Stomach (tissue), 9 donors: ENCODE results near the gene GRK1. TPM values are rescaled to one million over a fixed set of nuclear protein-coding genes. Genes with fewer than 3 reads are reported as not detected.

Experiments used
- DNase-seq, 2 donors: peaks; one replicate each; pipeline versions ENCODE4 v3.0.0 to v3.0.0-alpha.2; 2013 to 2019
- H3K27ac ChIP-seq, 5 donors: fragments of 200-600 bp in 4 of 5; sonication (generic) in 4 of 5; one replicate each; pipeline ENCODE4 v1.5.1; 2013 to 2019; ENCODE audit warnings: mild to moderate bottlenecking in 1 of 5, moderate library complexity in 1 of 5
- H3K27me3 ChIP-seq, 3 donors: fragments of 200-600 bp; sonication (generic); one replicate each; pipeline ENCODE4 v1.5.1; 2017 to 2019; ENCODE audit warnings: mixed run types in 1 of 3
- H3K36me3 ChIP-seq, 4 donors: fragments of 200-600 bp; sonication (generic); 1 replicate in 3 of 4; 2 replicates in 1 of 4; pipeline ENCODE4 v1.5.1; 2016 to 2019
- H3K4me1 ChIP-seq, 4 donors: fragments of 200-600 bp; sonication (generic); one replicate each; pipeline ENCODE4 v1.5.1; 2016 to 2019
- H3K4me3 ChIP-seq, 4 donors: fragments of 200-600 bp; sonication (generic) in 3 of 4; one replicate each; pipeline ENCODE4 v1.5.1; 2016 to 2019; ENCODE audit warnings: mild to moderate bottlenecking in 1 of 4
- H3K9me3 ChIP-seq, 4 donors: fragments of 200-600 bp; sonication (generic); one replicate each; pipeline ENCODE4 v1.5.1; 2016 to 2019
- EP300 ChIP-seq: sonication (generic); formaldehyde crosslinking; IDR thresholded peaks from one replicate; pipeline ENCODE4 v1.6.1; 2017; ENCODE audit warnings: antibody characterized with exemption
- POLR2A ChIP-seq, 4 donors: fragments of 450-650 bp; IDR thresholded peaks; one replicate each; pipeline ENCODE4 v1.6.1; 2016; ENCODE audit warnings: antibody characterized with exemption in 4 of 4, control low read depth in 2 of 4, mild to moderate bottlenecking in 1 of 4, moderate library complexity in 1 of 4
- POLR2AphosphoS5 ChIP-seq, 3 donors: sonication (generic); formaldehyde crosslinking; IDR thresholded peaks; one replicate each; pipeline ENCODE4 v1.6.1; 2016; ENCODE audit warnings: antibody characterized with exemption in 3 of 3
- WGBS, 5 donors: extraction: QIAGEN DNeasy Blood & Tissue Kit in 3 of 5; methylation state at CpG; one replicate each; pipeline versions ENCODE4 v1.1.5 to v1.1.7; 2013 to 2018; 5-methylcytosine and 5-hydroxymethylcytosine counted together
- intact Hi-C: fragments of 100-400 bp; cut with DNase I; formaldehyde crosslinking; loops from one replicate; pipeline ENCODE4 v1.15.1; 2023; ENCODE audit warnings: low total_unique reads
- polyA plus RNA-seq, 3 donors: library from polyadenylated mRNA; stranded (reverse); fragments of 200-250 nt; gene quantifications; one replicate each; pipeline ENCODE4 v1.2.3, GENCODE V29; 2013
- total RNA-seq, 5 donors: library from RNA; depleted of rRNA; stranded (reverse); fragments of >200 nt; gene quantifications; one replicate each; pipeline versions ENCODE4 v1.1.0 to v1.2.3, GENCODE V29; 2014 to 2016
- TF ChIP-seq, protein P1 (sequence below), 7 experiments: fragments of 450-650 bp in 4 of 7; fragments of 200-600 bp in 3 of 7; sonication (generic) in 3 of 7; IDR thresholded peaks; one replicate each; pipeline ENCODE4 v1.5.1; 2016 to 2019; ENCODE audit warnings: antibody characterized with exemption in 7 of 7, control low read depth in 2 of 7, mild to moderate bottlenecking in 1 of 7
- donor health status: healthy with polysubstance abuse.
- donor health status: Bipolar disorder and iron deficiency.
- donor health status: healthy.

Gene GRK1
- total and polyA plus RNA-seq, 8 donors, result not detected

DNA sequence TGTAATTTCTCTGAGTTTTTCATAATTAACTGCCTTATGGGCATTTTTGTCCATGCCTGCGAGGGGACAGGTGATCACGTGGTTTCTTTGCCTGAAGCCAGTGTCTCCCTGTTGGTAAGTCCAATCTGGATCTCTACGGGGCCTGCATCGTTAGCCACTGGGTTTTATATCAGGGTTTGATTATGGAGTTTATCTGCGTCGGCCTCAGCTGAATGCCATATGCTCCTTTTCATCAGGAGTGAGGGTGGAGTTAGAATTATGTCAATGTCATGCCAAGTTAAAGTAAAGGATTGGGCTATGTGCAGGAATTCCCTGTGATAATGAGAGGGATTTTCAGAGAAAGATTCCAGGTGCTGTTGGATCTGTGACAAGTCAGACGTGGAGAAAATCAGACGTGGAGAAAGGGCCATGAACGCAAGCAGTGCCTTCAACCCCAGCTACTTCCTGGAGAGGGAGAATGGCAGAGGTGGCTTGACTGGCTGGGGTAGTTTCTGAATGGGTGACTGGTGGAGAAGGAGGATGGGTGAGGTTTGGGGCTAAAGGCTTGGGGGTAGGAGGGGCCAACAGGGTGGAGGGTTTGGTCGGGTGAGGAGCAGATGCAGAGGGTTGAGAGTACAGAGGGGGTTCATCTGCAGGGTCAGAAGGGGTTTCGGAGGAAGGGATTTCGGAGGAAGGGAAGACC, 116.3 kb downstream of the GRK1 start:
- no peaks in the 10 kb centered on the region for H3K9me3 ChIP-seq
- H3K4me3 ChIP-seq, result no peak overlapping the region
- H3K27me3 ChIP-seq, result peaks cover 0 to 16% (median 0%) of the 10 kb centered on the region in 3 donors
- H3K4me1 ChIP-seq, result no peaks in the 10 kb centered on the region
- no peak for TF ChIP-seq POLR2A (IDR thresholded peaks at IDR 0.05)
- no peak for TF ChIP-seq POLR2AphosphoS5 (IDR thresholded peaks at IDR 0.05)
- TF ChIP-seq EP300, result no peak
- TF ChIP-seq, protein P1, sequence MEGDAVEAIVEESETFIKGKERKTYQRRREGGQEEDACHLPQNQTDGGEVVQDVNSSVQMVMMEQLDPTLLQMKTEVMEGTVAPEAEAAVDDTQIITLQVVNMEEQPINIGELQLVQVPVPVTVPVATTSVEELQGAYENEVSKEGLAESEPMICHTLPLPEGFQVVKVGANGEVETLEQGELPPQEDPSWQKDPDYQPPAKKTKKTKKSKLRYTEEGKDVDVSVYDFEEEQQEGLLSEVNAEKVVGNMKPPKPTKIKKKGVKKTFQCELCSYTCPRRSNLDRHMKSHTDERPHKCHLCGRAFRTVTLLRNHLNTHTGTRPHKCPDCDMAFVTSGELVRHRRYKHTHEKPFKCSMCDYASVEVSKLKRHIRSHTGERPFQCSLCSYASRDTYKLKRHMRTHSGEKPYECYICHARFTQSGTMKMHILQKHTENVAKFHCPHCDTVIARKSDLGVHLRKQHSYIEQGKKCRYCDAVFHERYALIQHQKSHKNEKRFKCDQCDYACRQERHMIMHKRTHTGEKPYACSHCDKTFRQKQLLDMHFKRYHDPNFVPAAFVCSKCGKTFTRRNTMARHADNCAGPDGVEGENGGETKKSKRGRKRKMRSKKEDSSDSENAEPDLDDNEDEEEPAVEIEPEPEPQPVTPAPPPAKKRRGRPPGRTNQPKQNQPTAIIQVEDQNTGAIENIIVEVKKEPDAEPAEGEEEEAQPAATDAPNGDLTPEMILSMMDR (IDR thresholded peaks at IDR 0.05), result no peak
- no peak for DNase-seq
- WGBS, 5 donors, result 46 to 57% (median 55%) methylated on average over 12 of the region's 12 CpGs
- no peaks in the 10 kb centered on the region for H3K36me3 ChIP-seq
- no peak overlapping the region for H3K27ac ChIP-seq
- intact Hi-C loops, result no loop called here

DNA sequence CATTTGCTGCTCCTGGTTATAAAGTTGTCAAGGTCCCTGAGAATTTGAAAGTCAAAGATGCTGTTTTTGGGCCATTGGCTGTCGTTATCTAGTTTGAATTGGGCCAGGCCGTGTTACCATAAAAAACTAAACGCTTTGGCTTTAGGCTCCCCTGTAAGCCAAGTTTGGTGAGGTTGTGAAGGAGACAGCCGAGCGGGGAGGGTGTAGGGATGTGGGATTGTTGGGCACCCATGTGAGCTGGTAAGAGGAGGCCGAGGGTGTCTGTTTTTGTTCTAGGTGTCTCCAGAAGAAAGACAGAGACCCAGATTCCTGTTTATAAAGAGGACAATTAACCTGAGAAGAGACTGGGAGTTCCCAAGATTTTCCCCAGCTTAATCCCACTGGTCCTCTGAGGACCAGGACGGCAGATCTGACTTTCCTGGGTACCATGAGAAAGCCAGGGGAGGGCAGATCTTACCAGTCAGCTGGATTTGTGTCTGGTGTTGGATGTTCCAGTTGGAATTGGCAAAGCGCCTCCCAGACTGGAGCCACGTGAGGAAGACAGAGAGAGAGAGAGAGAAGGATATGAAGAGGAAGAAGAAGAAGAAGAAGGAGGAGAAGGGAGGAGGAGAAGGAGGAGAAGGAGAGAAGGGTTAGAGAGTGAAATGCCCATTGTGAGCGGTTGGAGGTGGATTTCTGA, 117.1 kb downstream of the GRK1 start:
- H3K27ac ChIP-seq, result no peak overlapping the region
- no peak for DNase-seq

DNA sequence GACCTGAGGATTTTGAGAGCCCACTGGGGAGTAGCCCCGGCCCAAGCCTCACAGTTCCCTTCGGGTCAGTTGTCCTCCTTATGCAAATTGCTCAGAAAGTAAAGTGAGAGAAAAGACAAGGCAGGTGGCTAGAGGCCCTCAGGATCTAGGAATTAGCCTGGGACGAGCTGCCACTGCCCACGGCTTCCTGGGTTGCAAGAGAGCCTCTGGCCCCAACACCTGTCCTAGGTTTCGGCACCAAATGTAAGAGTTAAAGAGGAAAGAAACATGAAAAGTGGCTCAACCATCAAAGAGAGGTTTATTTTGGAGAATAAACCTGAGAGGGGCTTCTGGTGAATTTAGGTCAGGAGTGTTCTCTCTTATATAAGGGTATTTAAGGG, 117.6 kb downstream of the GRK1 start:
- Histone ChIP-seq H3K9me3 (no peaks in the 10 kb centered on the region), H3K4me3 (no peak overlapping the region), H3K27ac (no peak overlapping the region), H3K27me3 (peaks cover 0 to 11% (median 0%) of the 10 kb centered on the region in 3 donors), H3K4me1 (no peaks in the 10 kb centered on the region), H3K36me3 (no peaks in the 10 kb centered on the region)
- TF ChIP-seq POLR2A (IDR thresholded peaks at IDR 0.05), result no peak
- TF ChIP-seq POLR2AphosphoS5 (IDR thresholded peaks at IDR 0.05), result no peak
- TF ChIP-seq EP300, result no peak
- TF ChIP-seq, protein P1 (IDR thresholded peaks at IDR 0.05), result no peak
- DNase-seq, result no peak
- 63 to 85% (median 78%) methylated on average over 4 to 5 of the region's 5 CpGs for WGBS, 5 donors
- intact Hi-C loops, result no loop called here

More for the DNA sequence above, 117.1 kb downstream of the GRK1 start:
- intact Hi-C loops, result no loop called here
- WGBS, 5 donors, result 76 to 87% (median 80%) methylated on average over 10 of the region's 10 CpGs
- H3K4me1 ChIP-seq, result no peaks in the 10 kb centered on the region
- no peaks in the 10 kb centered on the region for H3K36me3 ChIP-seq
- peaks cover 0 to 14% (median 0%) of the 10 kb centered on the region in 3 donors for H3K27me3 ChIP-seq
- H3K4me3 ChIP-seq, result no peak overlapping the region
- TF ChIP-seq, protein P1 (IDR thresholded peaks at IDR 0.05), result no peak
- TF ChIP-seq POLR2AphosphoS5 (IDR thresholded peaks at IDR 0.05) (no peak), POLR2A (IDR thresholded peaks at IDR 0.05) (no peak), EP300 (no peak)
- no peaks in the 10 kb centered on the region for H3K9me3 ChIP-seq

DNA sequence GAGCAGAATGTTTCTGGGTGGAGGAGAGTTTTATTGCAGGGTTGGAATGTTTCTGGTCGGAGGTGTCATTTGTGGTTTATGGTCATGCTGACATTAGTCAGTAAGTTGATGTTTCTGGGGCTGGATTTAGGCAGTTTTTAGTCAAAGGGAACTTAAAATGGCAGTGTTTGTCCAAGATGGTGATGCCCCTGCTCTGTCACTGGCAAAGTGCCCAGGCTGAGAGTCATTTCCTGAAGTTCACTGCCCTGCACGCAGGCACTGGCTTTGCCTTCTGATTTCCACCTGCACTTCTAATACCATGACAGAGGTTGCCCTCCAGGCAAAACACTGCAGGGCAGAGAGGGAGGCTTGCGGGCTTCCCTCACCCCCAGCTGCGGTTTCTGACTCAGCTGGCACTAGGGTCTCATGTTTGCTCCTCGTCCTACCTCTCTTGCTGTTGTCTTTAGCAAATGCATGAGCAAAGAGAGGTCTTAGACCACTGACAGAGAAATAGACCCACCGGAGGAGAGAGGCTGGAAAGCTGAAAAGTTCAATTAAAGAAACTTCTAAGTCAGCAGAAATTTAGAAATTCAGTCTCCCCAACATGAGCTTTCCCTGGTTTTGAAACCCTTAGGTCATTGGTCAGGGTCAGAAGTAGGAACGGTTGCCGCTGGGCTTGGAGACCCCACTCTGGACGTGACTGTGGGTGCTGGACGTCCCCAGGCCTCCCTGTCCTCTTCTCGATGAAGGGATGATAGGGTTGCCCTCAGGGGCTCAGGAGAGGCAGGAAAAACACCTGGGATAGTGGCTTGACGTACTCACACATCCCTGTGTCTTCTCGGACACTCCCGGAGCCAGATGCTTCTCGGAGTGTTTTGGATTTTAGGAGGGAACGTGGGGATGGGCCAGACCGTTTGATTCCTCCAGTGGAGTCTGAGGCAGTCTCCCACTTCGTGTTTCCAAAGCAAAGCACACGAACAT, 118.3 kb downstream of the GRK1 start:
- Histone ChIP-seq H3K4me3 (no peak overlapping the region), H3K9me3 (no peaks in the 10 kb centered on the region), H3K27ac (no peak overlapping the region), H3K27me3 (peaks cover 0 to 11% (median 0%) of the 10 kb centered on the region in 3 donors), H3K4me1 (no peaks in the 10 kb centered on the region), H3K36me3 (no peaks in the 10 kb centered on the region)
- DNase-seq, result no peak
- 77 to 84% (median 80%) methylated on average over 19 of the region's 19 CpGs for WGBS, 5 donors
- TF ChIP-seq EP300 (no peak), POLR2AphosphoS5 (IDR thresholded peaks at IDR 0.05) (no peak)
- intact Hi-C loops, result no loop called here
